ENCODE data around the gene DAB2.

Gene DAB2

GRCh38 chr5:39367711-39368110 is 57.1 kb downstream of the DAB2 start:
- DNase-seq (ENCODE audit: low read depth) = no peak
- H3K4me3 ChIP-seq (ENCODE audit: low read depth, low read length) = no peak overlapping the region
- TF ChIP-seq, protein P1, sequence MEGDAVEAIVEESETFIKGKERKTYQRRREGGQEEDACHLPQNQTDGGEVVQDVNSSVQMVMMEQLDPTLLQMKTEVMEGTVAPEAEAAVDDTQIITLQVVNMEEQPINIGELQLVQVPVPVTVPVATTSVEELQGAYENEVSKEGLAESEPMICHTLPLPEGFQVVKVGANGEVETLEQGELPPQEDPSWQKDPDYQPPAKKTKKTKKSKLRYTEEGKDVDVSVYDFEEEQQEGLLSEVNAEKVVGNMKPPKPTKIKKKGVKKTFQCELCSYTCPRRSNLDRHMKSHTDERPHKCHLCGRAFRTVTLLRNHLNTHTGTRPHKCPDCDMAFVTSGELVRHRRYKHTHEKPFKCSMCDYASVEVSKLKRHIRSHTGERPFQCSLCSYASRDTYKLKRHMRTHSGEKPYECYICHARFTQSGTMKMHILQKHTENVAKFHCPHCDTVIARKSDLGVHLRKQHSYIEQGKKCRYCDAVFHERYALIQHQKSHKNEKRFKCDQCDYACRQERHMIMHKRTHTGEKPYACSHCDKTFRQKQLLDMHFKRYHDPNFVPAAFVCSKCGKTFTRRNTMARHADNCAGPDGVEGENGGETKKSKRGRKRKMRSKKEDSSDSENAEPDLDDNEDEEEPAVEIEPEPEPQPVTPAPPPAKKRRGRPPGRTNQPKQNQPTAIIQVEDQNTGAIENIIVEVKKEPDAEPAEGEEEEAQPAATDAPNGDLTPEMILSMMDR (IDR thresholded peaks at IDR 0.05; ENCODE audit: insufficient read depth, low read depth, low read length, missing control alignments) = no peak

DNA sequence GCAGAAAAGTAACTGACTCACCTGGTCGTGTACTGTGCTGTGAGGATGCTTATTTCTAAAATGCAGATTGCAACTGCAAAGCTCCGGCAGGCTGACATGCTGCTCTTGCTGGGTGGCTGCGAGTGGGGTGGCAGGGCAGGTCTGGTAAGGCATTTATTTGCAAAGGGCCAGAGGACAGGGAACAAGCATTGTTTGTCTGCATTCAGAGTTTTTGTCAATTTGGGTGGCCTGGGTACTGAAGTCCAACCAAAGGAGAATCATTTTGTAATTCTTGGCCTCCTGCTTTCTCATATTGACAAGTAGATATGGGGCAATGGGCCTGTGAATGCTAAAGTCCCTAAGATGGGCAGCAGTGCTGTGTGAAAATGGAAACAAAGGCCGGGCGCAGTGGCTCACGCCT is 60.4 kb downstream of the DAB2 start, which contains the start of gene C9:
Gene C9, minus strand, starts transcription at position 129 of the 400 bp plus-strand sequence. Its CDS starts 31 bp downstream, at position 98.
- DNase-seq (ENCODE audit: low read depth) = no peak
- TF ChIP-seq, protein P1 (IDR thresholded peaks at IDR 0.05; ENCODE audit: insufficient read depth, low read depth, low read length, missing control alignments) = no peak
- no peak within 1 kb of the TSS for H3K4me3 ChIP-seq (ENCODE audit: low read depth, low read length)

DNA sequence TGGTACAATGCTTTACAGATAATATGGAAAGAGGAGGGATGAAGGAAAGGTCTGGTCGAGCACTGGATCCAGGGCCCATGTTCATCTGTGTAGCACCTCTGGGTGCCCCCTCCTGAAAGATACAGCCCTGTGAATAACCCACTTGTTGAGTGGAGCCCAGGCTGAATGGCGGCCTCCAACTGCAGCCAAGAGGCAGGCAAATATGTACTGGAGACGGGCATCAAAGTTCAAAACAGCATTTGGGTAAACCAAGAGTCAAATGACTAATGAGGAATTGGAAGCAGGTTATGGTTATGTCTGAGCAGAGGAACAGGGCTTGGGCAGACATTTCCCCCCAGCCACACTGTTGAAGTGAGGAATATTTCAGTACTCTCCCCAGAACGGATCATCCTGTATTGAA is 61.6 kb downstream of the DAB2 start:
- no peak for DNase-seq (ENCODE audit: low read depth)
- TF ChIP-seq, protein P1 (IDR thresholded peaks at IDR 0.05; ENCODE audit: insufficient read depth, low read depth, low read length, missing control alignments) = no peak
- H3K4me3 ChIP-seq (ENCODE audit: low read depth, low read length) = no peak overlapping the region

DNA sequence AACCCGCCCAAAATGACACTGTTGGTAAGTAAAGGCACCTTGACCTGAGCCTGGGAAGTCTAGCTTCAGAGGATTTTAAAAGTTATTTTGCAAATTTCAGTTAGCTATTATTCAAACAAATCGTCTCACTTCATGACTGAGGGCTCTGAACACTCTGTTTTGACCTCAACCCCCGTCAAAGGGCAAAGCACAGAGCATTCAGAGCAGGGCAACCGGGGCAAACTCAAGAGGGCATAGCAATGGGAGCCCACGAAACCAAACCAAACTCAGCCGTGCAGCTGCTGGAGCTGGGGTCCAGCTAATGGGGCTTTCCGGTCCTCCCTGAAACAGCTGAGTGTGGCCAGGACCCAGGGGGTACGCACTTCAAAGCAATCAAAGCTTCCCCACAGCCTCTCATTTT is 62.1 kb downstream of the DAB2 start:
- DNase-seq (ENCODE audit: low read depth) = no peak
- TF ChIP-seq, protein P1 (IDR thresholded peaks at IDR 0.05; ENCODE audit: insufficient read depth, low read depth, low read length, missing control alignments) = no peak
- H3K4me3 ChIP-seq (ENCODE audit: low read depth, low read length) = no peak overlapping the region

DNA sequence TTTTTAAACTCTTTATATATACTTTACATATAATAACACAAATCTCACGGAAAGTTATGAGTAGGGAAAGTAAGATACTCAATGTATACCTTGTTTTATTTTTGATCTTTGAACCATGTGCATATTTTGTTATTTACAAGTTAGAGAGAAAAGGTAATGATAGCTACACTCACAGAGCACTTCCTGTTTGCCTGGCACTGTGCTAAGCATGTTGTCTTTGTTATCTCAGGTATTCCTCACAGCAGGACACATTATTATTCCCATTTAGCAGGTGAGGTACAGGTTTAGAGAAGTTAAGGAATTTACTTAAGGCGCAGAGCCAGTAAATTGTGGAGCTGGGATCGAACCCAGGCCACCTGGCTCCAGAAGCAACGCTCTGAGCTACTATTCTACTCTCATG is 63.5 kb downstream of the DAB2 start:
- TF ChIP-seq, protein P1 (IDR thresholded peaks at IDR 0.05; ENCODE audit: insufficient read depth, low read depth, low read length, missing control alignments) = no peak
- no peak for DNase-seq (ENCODE audit: low read depth)
- no peak overlapping the region for H3K4me3 ChIP-seq (ENCODE audit: low read depth, low read length)

DNA sequence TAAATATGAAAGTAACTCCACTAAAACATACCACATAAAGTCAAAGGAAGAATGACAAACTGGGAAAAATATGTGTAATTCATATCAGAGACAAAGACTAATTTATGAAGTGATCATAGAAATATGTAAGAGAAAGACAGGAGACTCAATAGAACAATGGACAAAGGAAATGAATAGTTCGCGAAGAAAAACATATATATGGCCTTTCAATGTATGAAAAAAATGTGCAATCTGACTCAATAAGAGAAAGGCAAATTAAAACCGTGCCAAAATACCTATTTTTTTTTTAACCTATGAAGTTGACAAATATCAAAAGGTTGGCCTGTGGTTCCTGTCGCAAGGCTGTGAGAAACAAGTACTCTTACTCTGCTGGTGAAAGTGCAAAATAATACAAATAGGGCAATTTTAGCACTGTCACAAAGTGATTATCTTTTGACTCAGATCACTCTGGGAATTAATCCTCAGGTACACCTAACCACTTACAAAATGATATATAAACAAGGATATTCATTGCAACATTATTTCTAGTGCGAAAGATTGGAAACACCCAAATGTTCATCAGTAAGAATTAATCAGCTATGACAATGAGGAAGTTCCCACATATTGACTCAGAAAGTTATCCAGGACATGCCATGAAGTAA is 64.2 kb downstream of the DAB2 start:
- TF ChIP-seq, protein P1 (IDR thresholded peaks at IDR 0.05; ENCODE audit: insufficient read depth, low read depth, low read length, missing control alignments) = no peak
- H3K4me3 ChIP-seq (ENCODE audit: low read depth, low read length) = no peak overlapping the region
- no peak for DNase-seq (ENCODE audit: low read depth)

GRCh38 chr5:39356263-39356662 is 68.5 kb downstream of the DAB2 start:
- no peak for DNase-seq (ENCODE audit: low read depth)
- no peak overlapping the region for H3K4me3 ChIP-seq (ENCODE audit: low read depth, low read length)
- TF ChIP-seq, protein P1 (IDR thresholded peaks at IDR 0.05; ENCODE audit: insufficient read depth, low read depth, low read length, missing control alignments) = no peak
